GM19351 (cell line): ENCODE data around the gene PEAR1.

Experiments used
- ATAC-seq: cut with Tn5 transposase; IDR thresholded peaks from one replicate; pipeline ENCODE4 v1.9.1; 2021; ENCODE audit warnings: mild to moderate bottlenecking, moderate library complexity; ENCODE audit not compliant: unreplicated experiment

Gene PEAR1

DNA sequence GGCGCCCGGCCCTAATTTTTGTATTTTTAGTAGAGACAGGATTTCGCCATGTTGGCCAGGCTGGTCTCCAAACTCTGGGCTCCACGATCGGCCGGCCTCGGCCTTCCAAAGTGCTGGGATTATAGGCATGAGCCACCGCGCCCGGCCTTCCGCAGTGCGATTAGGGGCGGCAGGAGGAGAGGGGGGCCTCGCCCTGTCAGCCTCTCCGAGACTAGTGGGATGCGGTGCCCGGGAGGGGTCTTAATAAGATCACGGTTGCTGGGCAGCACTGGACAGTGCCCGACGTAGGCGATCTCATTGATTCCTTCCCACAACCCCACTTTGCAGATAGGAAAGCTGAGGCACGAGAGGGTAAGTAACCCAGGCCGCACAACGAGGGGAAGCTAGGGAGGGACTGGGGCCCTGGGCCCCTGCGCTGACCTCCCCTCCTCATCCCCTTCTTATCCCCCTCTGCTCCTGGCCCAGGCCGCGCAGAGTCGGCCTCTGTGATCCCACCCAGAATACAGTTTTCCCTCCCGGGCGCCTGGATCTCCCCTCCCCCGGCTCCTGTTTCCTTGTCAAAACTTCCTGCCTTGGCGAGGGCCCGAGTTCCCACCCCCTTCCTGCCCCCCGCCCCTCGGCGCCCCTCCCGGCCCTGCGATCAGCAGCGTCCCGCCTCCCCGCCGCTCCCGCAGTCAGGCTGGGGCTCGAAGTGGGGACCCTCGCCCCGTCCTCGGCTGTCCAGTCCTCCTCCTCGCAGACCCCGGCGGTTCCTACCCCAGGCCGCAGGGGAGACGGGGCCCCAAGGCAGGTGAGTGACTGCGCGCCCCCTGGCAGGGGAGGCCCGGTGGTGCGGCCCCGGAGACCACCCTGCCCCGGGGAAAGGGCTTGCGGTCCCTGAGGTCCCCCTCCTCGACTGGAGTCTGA is at the start of gene PEAR1:
Gene PEAR1, plus strand, starts transcription at position 671 of the 906 bp plus-strand sequence. CDS start 10,209 bp downstream, outside the sequence.
- ATAC-seq = no peak

- no peak for ATAC-seq
These were observed 49.4 kb upstream of the PEAR1 start for GRCh38 chr1:156844102-156844501.

- no peak for ATAC-seq
These were observed 48.9 kb upstream of the PEAR1 start for GRCh38 chr1:156844638-156845037.

DNA sequence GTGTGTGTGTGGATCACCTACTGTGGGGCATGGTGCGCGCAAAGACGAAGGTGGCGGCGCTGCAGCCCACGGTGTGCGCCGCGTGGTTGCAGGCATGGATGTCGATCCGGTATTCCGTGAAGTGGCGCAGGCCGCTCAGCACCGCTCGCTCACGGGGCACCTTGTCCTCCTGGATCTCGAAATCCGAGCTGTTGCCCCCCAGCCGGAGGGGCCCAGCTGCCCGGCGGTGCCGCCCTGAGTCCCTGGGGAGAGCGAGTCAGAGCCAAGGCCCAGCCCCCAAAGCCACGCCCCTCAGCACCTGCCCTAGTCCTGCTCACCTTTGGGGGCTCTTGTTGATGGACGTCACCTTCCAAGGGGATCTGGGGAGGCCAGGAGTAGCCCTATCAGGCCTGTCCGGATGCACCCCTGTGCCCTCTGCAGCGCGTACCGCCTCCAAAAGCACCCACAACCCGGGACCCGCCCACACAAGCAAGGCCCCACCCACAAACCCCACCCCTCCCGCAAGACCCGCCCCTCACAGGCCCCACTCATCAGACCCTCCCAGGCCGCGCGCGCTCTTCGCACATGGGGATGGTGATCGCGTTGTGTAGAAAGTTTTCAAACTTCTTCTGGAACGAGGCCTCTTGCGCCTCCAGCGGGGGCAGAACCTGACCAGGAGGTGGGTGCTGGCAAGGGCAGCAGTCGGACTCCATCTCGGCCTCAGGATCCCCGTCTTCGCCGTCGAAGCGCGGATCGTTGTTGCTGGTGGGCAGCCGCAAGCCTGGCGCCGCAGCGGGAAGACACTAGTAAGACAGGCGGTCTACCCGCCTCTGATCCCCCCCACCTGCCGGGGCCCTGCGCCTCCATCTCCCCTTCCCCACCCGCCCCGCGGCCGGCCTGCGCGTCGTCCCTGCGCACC is 48.2 kb upstream of the PEAR1 start:
- ATAC-seq = no peak

DNA sequence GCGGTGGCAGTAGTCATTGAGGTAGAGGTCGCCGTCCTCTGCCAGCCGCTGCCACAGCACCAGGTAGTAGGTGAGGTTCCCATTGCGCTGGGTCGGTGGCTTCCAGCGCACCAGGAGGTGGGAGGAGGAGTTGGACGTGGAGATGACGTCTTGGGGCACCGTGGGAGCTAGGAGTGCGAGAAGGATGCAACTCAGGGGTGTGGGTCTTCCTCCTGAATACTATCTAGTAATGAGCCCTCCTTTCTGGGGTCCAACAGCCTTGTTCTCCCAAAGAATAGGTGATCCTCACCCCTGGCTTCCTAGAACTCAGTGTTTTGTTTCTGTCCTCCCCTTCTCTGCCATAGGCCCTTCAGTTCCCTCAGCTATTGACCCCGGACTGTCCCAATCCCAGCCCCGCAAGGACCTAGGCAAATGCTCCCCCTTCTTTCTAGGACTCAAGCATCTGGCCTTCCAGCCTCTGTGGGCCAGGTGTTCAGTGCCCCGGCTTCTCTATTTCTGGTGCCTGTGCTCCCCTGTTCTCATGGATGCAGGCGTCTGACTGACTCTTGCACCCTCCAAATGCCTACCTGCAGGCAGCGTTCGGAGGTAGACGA is 47.5 kb upstream of the PEAR1 start:
- no peak for ATAC-seq

DNA sequence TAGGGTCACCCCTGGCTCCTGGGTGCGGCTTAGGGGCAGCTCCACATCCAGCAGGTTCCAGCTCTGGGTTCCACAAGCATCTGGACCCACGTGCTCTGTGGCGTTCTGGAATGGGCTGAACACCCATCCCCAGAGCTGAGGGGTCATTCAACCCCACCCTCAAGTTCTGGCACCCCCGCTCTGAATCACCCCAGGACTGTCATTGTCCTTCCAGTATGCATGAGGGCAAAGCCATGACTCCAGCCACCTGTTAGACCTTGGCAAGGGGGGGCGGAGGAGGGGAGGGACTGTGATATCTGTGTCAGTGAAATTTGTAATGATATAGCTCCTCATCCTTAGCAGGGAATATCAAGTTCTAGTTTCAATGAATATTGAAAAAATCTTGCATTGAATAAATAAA is 46.9 kb upstream of the PEAR1 start:
- no peak for ATAC-seq

- no peak for ATAC-seq
These were observed 45.7 kb upstream of the PEAR1 start for GRCh38 chr1:156847591-156848460.

DNA sequence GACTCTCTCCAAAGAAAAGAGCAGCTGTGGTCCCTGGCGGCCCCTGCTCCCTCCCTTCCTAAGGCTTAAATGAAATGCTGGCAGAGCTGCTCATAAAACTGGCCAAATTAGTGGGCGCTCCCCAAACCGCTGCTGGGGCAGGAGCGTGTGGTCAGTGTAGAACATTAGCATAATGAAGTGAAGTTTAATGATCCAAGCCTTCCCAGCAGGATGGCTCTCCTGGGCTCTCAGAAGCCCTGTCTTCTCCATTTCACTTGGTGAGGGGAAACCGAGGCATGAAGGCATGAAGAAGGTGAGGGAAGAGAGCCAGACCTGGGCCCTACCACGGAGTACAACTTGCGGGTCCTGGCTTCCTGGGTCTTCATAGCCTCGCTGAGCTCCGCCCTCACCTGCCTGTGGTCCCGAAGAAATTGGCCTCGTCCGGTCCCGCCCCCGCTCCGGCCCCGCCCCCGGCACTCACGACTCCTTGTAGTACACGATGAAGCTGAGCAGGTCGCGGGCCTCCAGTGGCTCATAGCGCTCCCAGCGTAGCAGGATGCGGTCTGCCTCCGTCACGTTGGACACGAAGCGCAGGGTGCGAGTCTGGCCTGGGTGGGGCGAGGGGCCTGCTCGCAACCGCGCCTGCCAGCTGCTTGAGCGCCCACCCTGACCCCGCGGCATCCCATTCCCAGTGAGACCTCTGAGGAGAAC is 44.9 kb upstream of the PEAR1 start:
- ATAC-seq = no peak

GRCh38 chr1:156849151-156849496 is 44.4 kb upstream of the PEAR1 start:
- ATAC-seq = no peak

GRCh38 chr1:156851779-156852417 is 41.6 kb upstream of the PEAR1 start:
- ATAC-seq = no peak

DNA sequence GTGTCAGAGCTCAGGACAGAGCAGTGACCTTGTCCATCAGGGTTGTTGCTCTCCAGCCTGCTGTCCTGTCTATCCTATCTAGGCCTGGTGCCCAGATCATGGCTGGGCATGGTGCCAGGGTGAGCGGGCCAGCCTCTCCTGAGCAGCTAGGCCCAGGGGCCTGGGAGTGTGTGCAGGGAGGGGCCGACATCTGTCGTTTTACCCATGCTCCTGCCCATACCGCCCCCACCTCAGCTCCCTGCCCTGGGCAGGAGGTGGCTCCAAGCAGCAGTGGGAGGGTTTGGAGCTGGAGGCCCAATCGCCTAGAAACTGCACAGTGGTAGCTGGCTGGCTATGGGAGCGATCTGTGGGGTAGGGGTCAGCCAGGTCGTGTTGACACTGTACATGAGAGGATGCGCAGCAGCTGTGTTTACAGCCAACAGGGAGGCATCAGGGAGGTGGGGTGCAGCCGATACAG is 41.1 kb upstream of the PEAR1 start:
- ATAC-seq = no peak

DNA sequence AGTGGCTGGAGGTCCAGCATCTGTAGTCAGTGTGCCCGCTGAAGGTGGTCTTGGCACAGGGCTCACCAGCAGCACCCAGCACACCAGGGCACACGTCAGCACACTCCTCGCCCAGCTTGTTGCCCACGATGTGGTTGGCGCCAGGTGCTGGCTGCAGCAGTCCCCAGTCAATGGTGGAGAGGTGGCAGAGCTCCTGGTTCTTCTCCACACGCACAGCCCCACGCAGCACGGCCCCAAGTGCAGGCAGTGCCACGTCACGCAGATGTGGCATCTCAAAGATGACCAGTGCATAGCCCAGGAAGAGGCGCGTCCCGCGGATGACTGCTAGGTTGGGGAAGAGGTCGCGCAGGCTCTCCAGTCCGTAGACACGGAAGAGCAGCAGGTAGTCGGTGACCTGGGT is 39.8 kb upstream of the PEAR1 start:
- no peak for ATAC-seq

DNA sequence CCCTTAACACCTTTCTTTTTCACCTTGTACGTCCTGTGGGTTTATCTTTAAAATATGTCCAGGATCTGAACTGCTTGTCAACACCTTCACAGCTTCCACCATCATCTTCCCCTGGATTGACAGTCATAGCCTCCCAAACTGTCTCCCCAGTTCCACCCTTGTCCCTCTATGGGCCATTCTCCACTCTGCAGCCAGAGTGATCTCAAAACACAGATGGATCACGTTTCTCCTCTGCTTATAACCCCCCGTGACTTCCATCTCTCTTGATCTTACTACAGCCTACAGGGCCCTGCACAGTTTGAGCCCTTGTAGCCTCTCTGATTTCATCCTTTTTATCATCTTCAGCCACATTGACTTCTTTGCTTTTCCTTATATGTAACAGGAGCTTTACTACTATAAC is 38.9 kb upstream of the PEAR1 start:
- ATAC-seq = no peak

DNA sequence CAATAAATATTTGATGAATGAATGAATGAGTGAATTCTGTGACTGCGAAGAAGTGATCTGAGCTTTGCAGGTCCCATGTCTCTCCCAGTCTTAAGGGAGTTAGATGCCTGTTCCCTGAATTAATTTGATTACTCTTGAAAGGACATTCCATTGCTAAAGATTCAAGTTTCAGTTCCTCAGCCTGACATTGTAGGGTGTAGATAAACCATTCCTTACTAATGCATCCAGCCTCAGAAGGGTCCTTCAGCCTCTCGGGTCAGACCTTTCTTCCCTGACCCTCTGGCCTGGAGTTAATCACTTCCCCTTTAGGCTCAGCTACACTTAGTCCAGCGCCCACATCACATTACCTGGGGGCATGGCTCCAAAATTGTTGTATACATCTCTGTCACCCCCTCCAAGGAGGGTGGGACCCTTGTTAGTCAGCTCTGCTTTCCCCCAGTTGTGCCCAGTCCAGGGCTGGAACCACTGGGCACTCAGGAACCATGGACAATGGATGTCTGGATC is 37.2 kb upstream of the PEAR1 start:
- no peak for ATAC-seq

DNA sequence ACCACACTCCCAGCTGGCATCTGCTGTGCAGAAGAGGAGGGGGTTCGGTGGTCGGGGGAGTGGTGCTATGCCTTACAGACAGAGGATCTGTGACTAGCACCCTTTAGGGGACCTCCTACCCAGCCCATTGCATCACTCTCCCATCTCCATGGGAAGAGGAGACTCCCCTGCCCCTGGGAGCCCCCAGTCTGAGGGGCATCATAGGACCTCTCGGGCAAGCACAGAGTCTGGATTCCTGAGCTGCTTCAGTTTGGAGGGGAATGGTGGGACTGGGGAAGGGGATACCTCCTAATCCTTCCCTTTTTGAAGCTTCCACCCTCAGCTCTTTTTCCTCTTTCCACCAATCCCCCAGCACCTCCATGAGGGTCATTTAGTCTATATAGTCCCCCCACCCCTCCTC is 36.0 kb upstream of the PEAR1 start:
- ATAC-seq = no peak

GRCh38 chr1:156858555-156858956 is 35.0 kb upstream of the PEAR1 start:
- no peak for ATAC-seq

DNA sequence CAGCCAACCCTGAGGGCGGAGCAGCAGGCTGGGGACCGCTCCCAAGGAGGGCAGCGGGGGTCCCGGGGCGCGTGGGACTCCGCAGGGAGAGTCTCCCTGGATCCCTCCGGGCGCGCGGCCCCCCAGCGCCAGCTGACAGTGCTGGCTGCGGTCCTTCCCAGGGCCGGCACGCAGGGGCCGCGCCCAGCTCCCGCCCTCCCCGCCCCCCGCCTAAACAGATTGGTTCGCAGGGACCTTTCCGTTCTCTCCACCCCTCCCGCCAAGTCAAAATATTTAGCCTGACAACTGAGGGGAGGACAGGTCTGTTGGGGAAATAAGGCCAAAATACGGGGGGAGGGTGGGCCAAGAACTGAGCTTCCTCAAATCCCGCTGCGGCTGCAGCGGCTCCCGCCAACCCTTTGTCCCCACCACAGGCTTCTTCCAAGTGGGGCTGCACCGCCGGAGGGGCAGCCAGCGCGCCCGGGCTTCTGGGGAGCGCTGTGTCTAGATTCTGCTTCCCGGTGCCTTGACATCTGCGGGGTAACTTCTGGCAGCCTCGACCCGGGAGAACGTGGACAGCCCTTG is 34.5 kb upstream of the PEAR1 start, which contains the start of gene INSRR:
Gene INSRR, minus strand, starts transcription at position 159 of the 564 bp plus-strand sequence. CDS start 496 bp downstream, outside the sequence.
- no peak for ATAC-seq

- no peak for ATAC-seq
These were observed 33.9 kb upstream of the PEAR1 start for GRCh38 chr1:156859523-156860112.
